HG03457 (cell line): ENCODE data around the gene ABTB2.

Source experiments
- ATAC-seq: cut with Tn5 transposase; IDR thresholded peaks from one replicate; pipeline ENCODE4 v1.9.1; 2021; ENCODE audit warnings: moderate number of reproducible peaks; ENCODE audit not compliant: unreplicated experiment

Gene ABTB2

DNA sequence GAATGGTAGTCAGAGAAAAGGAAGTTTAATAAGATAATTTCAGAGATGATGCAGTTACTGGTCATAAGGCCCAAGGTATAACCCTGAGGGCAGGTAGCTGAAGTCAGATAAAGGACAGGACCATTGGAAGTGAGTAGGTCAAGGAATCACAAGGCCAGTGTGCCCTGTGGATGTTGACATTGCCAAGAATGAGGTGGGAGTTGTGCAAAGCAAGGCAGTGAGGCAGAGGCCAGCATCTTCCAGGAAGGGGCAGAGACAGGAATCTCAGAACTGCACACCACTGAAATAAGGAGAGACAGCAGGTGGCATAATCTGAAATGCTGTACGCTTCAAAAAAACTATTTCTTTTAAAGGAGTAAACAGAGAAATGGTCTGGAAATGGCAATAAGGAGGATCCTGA lies 61.4 kb downstream of the ABTB2 start:
- ATAC-seq, result no peak

DNA sequence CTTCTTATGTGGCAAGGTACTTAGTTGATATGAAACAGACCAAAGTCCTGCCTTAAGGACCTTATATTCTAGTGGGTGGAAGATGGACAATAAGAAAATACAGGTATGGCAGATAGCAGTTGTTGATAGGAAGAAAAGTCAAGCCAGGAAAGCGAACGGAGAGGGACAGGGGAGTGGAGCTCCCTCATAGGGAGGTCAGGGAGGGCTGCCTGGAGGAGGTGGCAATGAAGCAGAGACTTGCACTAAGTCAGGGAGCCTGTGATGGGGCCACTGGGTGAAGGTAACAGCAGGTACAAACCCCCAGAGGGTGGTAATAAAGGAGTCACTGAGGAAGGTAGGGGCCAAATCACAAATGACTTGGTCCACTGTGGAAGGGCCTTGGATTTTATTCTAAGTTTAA lies 65.3 kb downstream of the ABTB2 start:
- ATAC-seq, result no peak

DNA sequence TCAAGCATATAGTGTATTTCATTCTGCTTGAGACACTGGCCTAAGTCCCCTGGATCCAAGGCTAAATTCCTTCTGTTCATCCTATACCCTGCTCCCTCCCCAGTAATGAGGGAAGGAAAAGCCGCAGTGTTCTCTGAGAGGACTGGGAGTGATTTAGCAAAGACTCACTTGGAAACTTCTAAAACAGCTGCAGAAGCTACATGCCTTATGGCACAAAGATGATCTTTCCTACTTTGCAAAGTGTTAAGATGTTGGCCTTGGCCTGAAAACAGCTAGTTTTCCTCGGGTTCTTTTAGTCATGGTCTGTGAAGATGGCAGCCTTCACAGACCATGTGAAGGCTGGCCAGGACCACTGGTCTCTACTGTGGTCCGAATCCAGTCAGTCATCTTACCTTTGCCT lies 65.7 kb downstream of the ABTB2 start:
- no peak for ATAC-seq

DNA sequence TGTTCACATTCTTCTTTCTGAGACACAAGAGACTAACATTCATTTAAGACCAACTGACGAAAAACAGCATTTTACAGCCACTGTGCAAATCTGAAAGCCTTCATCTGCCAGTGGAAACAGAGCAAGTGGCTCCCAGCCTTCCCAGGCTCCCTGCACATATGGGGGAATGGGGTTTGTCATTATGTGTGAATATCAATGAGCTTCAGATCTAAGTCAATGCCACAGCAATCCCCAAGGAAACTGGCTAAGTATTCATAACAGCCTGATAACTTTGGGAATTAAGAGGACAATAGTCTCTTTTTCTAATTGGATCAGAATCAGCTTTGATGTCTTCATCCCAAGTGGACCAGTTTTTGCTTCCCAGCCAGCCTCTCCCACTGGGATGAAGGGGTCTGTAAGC lies 66.9 kb downstream of the ABTB2 start:
- no peak for ATAC-seq

DNA sequence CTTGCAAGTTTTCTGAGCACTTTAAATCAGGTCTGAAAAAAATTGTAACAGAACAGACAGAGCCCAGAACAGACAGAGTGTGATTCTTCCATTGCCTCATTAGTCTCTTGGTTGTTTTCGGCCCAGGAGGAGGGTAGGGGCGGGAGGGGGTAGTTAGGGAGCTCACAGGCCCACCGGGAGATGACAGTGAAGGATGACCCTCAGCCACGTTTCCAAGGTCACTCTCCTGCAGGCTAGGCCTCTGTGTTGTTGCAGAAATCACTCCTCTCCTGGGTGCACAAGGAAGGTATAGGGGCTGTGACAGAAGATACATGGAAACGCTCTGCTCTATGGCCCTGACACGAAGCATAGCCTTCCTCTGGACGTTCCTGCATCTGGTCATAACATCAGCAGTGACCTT lies 69.3 kb downstream of the ABTB2 start:
- no peak for ATAC-seq

DNA sequence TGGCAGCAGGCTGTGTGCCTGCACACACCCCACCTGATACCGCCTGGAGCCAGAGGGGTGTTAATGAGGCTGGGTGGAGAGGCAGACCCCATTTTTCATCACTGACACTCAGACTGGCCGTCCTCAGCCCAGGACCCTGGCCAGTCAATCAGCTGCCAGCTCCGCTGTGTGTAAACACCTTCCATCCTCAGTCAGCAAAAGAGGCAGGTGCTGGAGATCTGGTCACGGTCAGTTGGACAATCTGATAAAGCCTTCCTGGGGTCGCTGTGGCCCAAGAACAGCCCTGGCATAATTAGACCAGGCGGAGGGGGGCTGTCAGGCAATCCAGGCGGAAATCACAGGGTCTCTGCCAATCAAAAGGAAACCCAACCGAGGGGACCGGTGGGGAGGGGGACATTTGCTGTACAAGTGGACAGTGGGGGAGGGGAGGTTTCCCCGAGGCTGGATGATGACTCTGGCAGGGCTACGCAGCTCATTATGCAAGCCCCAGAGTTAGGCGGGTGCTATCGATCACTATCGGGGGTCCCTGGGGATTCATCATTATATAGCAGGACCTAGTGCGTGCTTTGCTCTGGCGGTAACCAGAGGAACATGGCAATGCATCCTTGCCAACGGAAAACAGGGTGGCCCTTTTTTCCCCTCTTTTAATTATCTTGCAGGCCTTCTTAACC lies 72.9 kb downstream of the ABTB2 start:
- ATAC-seq, result no peak

DNA sequence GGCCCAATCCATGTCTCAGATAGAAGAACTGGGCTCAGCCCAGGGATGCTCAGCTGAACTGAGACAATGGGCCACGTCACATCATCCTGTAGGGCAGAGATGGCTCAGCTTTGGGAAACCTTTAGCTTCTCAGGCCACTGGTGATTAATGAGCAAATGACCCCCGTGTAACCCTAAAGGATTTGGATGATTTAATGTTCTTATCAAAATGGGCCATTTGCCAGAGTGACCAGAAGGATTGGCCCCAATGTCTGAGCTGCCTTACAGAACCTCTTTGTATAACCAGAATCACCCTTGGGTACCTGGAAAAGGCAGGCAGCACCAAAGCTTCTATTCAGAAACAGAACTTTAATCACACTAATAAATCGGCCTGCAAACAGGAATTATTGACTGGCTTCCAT lies 73.7 kb downstream of the ABTB2 start:
- ATAC-seq, result no peak

DNA sequence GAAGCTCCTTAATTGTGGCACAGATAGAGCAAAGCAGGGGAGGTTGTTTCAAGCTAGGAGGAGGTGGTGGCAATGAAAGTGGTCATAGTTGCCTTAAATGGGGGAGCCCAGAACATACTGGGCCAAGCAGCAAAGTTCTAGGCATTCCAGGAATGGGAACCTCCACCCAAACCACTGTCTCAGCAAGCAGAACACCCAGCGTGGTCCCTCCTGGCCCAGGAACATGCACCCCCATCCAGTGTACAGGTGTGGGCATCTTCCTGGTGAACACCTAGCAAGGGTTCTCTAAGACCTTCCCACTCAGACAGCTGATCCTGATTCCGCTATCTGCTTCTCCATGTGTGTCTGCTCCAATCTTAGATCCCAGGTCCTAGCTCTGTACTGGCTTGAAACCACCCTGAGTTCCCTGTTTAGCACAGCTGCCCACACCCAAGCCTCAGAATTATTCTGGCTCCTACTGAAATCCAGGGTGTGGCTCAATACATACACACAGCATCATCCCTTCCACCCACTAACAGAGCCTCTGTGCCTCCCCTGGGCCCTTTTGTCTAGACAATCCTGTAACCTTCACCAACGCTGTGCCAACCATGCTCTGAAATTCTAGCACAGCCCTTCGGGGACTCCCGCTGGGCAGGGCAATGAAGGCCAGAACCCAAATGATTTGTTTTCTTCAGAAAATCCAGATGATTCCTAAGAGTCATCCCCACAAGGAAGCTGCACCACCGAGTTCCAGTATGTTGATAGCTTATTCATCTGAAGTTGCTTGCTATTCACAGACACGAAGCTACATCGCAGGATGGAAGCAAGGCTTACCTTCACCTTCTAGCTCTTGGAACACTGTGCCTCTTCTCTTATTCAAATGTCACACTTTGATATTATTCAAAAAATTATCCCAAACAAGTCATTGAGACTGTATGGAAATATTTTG lies 76.6 kb downstream of the ABTB2 start:
- ATAC-seq, result no peak

DNA sequence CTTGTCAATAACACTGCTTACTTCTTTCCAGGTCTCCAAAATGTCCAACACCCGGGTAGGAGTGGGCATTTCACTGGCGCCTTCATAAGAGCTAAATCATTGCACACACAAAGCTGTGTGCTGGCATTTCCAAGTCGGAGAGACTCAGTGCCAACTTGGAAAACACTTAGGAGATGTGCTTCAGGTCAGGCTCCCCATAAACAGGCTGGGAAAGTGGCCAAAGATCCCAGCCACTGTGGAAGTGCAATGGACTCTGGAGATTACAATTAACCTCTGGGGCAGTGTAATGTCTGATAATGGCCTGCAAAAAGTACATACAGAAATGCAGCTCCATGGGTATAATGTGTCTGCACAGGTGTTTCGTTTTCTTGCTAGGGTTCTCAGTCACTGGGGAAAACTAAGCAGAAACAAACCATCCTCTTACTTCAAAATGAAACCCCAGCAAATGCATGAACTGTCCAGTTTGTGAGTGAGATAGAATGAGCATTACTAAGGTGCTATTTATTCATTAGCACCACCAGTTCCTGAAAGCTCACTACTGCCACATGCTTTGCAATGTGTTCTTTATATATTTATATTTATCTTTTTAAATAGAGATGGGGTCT lies 79.0 kb downstream of the ABTB2 start:
- ATAC-seq, result no peak

DNA sequence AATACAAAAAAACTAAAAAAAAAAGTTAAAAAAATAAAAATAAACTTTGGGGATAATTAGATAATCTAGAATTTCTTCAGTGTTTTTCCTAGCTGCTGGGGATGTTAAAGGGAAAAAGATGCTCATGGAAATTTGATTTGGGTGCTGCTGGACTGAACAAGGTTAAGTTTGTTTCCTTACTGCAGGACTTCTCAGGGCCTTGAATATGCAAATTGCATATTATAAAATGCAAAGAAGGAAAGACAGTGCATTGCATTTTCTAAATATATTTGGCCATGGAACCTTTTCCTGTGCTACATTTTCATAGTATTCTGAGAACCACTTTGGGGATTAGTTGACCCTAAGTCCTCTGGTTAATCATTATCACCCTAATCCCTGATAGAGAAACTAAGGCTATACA lies 79.6 kb downstream of the ABTB2 start:
- no peak for ATAC-seq

DNA sequence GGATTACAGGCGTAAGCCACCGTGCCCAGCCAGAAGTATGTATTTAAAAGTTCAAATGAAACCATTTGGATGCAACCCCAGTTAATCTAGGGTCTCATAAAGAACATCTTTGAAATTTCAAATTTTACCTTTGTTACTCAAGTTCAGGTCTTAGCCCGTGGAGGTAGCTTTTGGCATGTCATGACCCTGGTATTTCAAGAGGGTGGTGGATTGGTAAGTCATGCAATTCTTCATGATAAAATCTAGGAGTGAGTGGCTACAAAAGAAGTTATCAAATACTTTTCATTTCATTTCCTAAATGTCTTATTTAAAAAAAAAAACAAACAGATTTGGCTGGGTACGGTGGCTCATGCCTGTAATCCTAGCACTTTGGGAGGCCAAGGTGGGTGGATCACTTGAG lies 80.6 kb downstream of the ABTB2 start:
- ATAC-seq, result no peak

DNA sequence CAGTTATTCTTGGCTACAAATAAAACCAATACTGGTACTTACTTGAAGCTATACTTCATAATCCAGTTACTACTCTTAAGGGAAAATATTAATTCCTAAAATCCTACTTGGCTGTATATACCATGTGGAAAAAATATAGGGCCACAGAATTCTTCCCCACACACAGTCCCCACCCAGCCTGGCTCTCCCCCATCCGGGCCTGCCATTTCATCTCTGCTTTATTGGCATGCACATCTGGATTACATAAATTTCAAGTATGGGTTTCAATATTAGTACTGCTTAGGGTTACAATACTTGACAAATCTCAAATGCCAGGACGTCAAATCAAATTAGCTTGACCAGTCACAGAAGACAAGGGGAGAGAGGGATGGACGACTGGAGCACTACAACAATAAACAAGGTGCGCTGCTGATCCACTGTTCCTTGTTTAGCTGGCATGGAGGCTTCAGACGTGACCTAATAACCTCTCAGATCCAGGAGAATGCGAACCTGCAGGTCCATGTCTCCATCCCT lies 81.4 kb downstream of the ABTB2 start:
- no peak for ATAC-seq

DNA sequence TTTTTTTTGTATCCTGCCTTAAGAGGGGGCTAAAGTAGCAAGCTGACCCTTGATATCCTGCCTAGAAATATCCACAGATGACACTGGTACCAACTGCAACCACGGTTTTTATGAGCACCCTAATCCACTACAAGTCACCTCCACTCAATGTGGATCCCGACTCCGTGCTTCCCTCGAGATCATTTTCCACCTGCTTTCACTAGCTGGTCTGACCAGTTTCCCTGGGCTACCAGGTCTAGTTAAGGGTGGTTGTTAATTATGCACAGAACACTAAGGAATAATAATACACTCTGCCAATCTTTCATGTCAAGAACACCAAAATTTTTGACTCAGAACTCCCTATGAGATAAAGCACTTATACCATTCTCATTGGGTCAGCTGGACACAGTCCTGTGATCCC lies 82.3 kb downstream of the ABTB2 start:
- ATAC-seq, result no peak

DNA sequence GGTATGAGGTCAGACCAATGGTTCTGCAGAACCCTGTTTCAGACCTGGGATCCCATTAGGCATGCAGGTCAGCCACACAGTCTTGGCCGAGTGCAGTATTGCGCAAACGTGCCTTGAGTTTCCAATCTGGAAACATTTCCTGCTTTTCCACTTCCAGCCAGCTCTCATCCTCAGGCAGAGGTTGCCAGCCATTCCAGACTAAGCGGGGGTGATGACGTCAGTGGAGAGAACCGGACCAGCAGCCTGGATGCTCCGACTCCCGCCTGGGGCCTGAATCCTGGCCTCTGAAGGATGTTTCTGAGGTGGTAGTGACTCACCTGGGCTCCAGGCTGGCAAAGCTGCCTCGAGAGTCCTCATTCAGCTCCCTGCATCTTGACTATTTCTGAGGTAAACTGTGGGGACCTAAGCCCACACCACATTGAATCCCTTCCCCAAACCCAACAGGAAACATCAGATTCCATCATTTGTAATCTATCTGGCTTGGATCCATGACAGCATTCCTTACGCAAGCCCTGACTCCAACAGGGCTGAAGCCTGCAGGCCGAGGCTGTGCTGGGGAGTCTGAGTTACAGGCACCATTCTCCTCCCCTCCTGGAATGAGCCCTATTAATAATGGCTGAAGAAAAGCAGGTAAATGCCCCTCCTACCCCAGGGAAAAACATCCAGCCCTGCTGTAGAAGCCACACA lies 83.0 kb downstream of the ABTB2 start:
- ATAC-seq, result no peak

DNA sequence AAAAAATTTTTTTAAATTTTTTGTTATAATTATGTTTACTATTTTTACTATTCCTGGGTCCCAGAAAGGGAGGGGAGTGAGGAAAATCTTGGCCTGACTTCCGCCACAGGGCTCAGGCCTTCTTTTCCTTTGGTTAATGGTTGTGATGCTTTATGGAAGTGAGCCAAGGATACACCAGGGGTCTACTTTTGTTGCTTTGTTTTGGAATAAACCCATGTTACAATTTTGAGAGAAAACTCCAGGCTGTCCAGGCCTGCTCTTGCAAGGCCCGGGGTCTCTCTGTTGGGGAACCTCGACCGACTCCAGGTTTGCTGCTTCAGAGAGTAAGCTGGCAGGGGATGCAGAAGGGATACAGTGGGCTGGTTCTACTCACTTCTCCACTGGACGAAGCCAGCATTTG lies 84.7 kb downstream of the ABTB2 start:
- no peak for ATAC-seq

DNA sequence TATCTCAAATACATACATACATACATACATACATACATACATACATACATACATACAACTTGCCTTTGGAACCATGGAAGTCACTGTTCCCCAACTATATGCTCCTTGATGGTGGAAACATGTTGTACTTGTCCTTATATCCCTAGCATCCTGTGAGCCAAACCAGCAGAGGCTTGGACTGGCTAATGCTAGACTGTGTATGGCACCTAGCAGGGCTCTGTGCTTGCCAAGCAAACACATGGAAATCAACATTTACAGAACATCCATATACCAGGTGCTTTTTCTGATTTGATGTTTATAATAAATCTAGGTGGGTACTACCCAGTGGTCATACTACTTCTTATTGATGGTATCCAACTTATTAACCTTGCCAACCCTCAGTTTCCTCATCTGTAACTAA lies 86.1 kb downstream of the ABTB2 start:
- ATAC-seq, result no peak

DNA sequence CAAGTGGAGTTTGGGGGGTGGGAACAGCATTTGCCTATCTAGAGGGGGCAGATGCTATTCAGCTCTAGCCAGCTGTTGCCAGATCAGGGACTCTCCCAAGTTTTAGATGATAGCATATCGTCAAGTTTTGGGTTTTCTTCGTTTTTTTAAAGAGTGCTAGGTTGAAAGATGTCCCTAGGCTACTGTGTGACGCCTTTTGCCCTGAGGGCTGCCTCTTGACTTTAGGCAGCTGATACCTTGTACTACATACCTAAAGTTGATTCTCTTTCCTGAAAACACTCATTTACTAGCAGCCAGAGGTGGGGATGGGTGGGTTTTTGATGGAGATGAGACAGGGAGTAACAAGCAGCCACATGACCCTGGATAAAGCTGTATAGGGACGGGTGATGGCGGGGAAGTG lies 87.1 kb downstream of the ABTB2 start:
- ATAC-seq, result no peak

DNA sequence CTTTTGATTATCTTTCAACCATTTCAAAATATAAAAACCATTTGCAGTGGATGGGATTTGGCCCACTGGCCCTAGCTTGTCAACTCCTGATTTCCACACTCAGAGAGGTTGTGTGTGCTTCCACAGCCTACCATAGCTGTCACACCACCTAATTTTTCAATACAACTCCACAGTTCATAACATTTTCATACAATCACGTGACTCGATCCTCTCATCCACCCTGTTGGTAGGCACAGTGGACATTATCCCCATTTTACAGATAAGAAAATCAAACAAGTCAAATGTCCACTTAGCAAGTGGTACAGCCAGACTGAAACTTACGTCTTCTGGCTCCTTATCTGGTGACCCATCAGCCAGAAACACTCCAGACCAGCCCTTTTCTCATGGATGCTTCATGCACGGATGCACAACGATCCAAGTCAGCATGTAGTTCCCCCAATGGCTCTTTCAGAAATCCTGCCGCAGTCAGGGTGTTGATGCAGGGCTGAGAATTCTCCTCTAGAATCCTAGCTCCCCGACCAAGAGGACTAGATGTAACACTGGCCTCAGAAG lies 88.0 kb downstream of the ABTB2 start:
- ATAC-seq, result no peak

DNA sequence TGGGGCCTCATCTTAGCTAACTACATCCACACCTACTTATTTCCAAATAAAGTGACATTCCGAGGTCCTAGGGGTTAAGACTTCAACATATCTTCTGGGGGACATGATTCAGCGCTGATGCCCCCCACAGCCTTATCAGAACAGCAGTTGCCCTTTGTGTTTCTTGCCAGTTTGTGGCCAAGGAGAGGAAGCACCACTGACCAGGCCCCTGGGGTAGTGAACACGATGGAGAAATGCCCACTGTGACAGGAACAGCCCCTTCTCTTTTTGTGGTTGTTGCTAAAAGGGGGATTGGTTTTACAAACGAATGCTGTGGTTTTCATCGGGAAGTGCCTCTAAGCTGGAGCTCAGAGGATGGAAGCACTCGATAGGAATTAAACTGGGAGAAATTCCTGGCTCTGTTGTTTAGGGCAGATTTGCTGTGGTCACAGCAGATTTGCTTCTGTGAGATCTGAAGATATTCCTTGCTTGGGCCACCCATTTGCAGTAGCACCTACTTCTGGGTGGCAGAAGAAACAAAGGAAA lies 88.8 kb downstream of the ABTB2 start:
- ATAC-seq, result no peak

DNA sequence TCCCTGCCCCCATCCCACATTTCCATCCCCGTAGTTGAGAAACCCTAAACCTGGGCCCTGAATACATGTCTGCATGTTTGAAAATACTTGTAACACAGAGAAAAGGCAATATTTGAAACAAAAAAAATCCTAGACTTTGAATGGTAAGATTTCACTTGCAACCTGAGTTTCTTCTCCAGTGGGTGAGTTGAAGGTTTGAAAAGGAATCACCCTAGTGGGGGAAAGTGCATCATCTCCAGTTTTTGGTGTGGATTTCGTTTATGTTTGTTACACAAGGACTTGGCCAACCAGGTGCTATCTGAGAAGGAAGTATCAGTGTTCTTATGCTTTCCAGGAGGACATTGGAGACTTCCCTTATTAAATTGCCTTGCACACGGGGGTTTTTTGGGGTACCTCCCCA lies 90.4 kb downstream of the ABTB2 start:
- ATAC-seq, result no peak

DNA sequence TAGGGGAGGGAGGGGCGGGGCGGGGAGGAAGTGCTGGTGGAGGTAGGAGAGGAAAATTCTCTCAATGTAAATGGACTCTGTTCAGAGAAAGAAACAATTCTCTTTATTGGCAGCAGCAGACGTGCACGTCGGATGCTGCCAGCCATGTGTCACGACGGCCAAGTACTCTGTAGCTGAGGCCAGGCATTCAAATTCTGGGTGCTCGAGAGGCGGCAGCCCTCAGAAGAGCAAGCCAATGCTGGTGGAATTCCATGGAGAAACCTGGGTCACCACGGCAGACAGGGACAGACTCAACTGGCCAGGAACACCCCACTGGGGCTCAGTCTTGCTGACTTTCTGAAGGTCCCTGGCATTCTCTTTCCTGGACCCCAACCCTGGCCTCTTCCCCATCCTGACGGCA lies 90.8 kb downstream of the ABTB2 start:
- no peak for ATAC-seq
